Vagina (tissue), 2 donors: ENCODE results near the gene POLD1.
"Not testable (repeated sequence)": the region's sequence is repeated elsewhere in the genome, so short reads cannot be mapped to it uniquely, and the experiment has no call there.

Source experiments
- CTCF ChIP-seq, 3 experiments: fragments of 450-650 bp in 2 of 3; fragments of 200-600 bp in 1 of 3; sonication (generic) in 1 of 3; IDR thresholded peaks; one replicate each; pipeline ENCODE4 v1.5.1; 2017 to 2019; ENCODE audit warnings: antibody characterized with exemption in 3 of 3, mild to moderate bottlenecking in 2 of 3, moderate library complexity in 2 of 3
- POLR2A ChIP-seq, 2 donors: fragments of 450-650 bp; IDR thresholded peaks; one replicate each; pipeline ENCODE4 v1.6.1; 2017; ENCODE audit warnings: antibody characterized with exemption in 2 of 2, mild to moderate bottlenecking in 2 of 2, moderate library complexity in 2 of 2
- POLR2AphosphoS5 ChIP-seq, 2 donors: sonication (generic); formaldehyde crosslinking; IDR thresholded peaks; one replicate each; pipeline ENCODE4 v1.9.0; 2017; ENCODE audit warnings: antibody characterized with exemption in 2 of 2, mild to moderate bottlenecking in 2 of 2, low read depth in 1 of 2; ENCODE audit not compliant: insufficient read depth in 1 of 2

- TF ChIP-seq POLR2AphosphoS5 (IDR thresholded peaks at IDR 0.05; ENCODE audit: insufficient read depth in 1 of 2, low read depth in 1 of 2); POLR2A (IDR thresholded peaks at IDR 0.05); CTCF (IDR thresholded peaks at IDR 0.05): not testable (repeated sequence)
Measured at GRCh38 chr19:50353487-50353880, 30.7 kb upstream of the POLD1 start.
